ENCODE measurements around the gene MAST4.

The MAST4 gene

DNA sequence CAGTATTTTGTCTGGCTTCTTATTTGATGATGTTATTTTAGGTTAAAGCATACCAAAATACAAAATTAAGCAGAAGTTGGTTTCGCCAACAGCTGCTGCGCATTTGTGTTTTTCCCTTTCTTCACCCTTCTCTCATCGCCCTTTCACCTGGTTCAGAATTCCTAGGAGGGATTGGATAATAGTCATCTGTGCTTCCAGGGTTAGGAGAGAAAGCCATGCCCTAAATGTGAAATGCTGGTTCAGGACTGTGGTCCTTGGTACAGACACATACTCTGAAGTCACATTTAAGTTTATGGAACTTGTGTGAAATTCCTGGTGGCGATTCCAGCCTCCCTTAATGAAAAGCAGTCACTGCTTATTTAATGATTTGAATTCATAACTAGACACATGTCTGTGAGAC, 7.7 kb downstream of the MAST4 start:
- no peak for DNase-seq (ENCODE audit: low spot score)

DNA sequence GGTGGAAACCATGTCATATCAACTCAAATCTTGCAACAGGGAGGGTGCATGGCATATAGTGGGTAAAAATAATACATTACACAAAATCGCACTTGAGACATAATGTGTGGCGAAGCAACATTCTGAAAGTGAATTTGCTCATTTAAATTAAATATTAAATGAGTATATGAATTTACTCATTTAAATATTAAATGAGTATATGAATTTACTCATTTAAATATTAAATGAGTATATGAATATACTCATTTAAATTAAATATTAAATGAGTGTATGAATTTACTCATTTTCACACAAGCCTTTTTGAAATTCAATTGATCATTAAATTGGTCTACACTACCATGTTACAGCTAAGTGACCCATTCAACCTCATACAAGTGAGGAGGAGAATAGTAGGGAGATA, 10.5 kb downstream of the MAST4 start:
- no peak for DNase-seq (ENCODE audit: low spot score)

DNA sequence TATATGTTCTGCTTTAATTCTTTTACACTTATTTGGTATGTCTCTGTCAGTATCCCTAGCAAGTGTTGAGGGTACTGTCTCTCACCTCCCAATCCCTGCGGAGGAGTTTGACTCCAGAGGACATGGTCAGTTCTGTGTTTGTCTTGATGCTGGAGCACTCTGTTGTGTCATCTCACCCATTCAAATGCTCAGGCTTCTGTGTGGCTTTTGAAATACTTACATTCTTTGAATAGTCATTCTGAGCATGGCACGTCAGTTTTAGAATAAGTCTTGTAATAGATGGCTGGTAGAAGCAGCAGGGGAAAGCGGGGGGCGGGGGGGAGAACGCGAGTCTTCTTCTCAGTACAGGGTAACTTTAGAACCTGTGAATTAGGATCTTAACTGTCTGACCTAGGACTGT, 12.3 kb downstream of the MAST4 start:
- no peak for DNase-seq (ENCODE audit: low spot score)

DNA sequence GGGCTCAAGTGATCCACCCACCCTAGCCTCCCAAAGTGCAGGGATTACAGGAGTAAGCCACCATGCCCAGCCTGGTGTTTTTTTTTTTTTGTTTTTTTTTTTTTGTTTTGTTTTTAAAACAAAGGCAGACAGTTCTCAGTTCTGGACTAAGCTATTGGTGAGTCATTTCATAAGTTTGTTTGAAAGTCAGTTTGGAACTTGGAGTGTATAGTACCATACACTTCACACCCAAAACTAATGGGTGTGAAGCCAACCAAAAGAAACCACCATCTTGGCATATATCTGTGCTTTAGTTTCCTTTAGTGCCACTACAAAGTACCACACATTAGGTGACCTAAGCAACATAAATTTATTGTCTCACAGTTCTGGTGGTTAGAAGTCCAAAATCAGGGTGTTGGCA, 13.4 kb downstream of the MAST4 start:
- no peak for DNase-seq (ENCODE audit: low spot score)

DNA sequence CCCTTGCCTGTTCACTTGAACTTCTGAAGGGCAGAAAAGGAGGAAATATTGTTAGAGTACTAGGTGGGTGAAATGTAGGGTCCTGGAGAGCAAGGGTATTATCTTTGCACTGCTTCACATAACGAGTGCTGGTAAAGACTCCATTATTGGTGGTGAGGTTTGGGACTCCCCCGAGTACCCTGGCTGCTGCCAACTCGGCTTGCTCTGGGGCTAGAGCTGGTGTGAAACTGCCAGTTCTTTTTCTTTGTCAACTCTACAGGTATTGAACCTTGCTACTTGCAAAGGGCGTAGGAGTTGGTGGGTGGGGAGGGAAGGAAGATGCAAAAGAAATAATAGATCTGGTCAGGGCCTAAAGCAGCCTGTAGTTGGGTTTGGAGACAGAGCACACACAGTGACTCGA, 16.0 kb downstream of the MAST4 start:
- no peak for DNase-seq (ENCODE audit: low spot score)

DNA sequence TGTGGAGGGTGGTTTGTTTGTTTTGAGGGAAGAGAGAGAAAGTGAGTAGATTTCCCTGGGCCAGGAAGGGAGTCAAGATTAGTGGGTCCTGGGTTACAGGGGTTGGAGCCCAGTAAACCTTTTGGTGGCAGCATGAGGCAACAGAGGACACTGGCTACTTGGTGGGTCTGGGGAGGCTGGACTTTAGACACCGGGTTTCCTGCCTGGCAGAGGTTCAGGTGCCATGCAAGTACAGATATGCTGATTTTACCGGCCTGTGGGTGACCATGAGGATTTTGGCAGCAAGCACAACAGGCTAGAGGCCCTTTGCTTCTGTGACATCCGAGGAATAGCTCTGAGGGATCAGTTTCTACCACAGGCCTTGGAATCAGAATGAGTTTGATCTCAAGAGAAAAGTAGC, 18.9 kb downstream of the MAST4 start:
- no peak for DNase-seq (ENCODE audit: low spot score)

DNA sequence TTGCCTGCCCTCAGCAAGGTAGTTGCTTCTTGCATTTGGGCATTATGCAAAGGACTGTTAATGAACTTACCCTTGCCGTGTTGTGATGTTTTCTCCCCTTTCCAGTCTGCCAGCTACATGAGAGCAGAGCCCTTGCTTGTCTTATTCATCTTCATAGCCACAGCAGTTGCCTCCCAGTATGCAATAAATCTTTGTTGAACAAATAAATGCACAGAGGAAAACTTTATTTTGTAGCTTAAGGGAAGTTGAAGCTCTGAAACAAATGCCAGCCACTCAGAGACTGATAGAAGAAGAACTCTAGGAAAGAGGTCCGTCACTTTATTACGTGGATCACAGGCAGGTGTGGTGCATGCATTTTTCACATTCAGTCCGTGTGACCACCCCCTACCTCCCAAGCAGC, 19.7 kb downstream of the MAST4 start:
- DNase-seq (ENCODE audit: low spot score), result no peak

DNA sequence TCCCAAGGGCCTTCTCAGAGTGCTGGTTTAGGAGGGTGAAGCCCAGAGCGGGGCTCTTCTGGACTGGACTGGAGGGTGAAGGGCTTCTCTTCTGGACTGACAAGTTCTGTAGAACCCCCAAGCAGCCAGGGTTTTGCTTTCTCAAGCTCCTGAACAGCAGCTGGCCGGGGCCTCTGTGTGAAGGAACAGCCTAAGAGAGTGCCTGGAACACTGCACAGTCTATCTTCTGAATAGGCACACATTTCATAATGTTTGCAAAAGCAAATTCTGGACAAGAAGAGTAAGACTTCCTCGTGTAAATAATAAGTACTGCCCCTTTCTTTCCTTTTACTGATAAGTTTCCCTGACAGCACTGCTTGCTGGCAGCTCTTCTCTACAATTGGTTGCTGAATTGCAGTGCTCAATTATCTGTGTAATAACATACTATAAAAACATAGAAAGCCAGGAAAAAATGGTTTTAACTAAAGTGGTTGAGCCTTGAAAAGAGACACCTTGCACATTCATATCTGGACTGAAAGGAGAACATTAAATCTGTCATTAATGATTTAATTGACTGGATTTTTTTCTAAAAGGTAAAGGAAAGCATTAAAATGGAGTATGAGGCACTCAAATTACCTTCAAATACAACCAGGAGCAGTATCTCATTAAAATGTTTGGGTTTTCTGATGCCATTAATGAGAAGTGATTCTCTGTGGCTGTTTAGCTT, 20.5 kb downstream of the MAST4 start:
- no peak for DNase-seq (ENCODE audit: low spot score)

DNA sequence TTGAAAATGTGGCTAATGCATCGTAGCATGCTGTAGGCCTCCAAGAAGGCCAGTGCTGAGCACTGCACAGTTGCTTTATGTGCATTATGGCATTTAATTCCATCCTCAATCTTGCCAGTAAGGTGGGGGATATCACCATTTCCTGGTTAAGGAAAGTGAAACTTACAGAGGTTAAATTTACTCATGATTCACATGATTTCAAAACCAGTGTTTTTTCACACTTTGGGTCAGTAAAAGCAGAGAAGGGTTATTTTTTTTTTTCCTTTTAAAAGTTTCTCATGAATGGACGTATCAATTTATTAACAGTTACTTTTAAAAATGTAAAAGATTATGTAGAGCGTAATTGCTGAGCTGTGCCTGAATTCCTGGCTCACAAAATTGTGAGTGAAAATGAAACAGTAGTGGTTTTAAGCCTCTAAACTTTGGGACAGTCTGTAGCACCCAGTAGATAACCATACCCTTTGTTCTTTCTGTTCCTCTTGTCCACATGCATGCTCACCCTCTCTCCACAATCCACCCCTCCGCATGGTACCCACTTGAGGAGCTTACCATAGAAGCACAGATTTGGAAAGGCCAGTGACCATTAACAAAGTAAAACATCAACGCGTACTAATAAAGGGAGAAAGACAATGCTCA, 21.2 kb downstream of the MAST4 start:
- no peak for DNase-seq (ENCODE audit: low spot score)

DNA sequence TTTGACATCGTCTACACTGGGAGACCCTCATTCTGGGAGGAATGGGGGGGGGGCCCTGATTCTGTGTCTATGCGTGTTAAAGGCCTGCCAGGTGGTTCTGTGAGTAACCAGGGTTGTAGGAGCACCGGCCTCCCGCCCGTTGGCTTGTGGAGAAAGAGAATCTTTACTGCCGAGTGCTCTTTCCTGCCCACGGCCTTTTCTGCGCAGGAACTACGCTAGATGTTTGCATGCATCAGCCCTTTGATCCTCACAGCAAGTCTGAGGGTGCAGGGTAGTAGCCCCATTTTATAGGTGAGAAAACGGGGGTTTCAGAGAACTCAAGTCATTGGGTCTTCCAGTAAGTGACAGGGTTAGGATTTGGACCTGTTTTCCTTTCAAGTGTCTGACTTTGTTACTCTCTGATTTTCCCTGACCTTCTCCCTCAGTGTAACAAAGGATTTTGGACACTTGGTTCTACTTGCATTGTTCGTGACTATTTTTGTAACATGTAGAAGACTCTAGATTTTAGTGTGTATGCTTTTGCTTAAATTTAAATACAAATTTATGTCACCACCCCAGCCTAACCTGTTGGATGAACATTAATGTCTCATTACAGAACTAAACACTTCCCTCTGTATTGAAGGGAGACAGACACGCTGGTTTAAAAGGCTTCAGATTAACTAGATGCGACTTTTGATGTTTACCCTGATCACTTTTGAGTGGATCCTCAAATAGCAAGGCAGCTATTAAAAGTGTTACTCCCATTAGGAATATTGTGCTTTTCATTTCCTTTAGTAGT, 22.0 kb downstream of the MAST4 start:
- DNase-seq (ENCODE audit: low spot score), result no peak

DNA sequence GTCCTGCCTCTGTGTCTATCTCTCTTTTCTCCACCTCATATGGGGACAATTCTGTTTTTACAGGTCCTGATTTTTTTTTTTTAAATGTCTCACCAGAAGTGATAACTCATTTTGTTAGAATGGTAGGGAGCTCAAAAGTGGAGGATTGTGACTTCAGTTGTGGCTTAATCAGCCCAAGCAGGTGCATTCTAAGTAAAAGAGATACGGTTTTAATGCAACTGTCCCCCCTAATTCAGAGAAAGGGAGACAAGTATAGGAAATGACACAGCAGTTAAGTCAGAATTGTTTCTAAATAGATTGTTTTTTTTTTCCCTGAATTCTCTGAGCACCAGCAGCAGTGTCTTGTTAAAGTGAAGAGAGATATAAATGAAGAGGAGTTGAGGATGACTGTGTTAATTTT, 24.5 kb downstream of the MAST4 start:
- no peak for DNase-seq (ENCODE audit: low spot score)

DNA sequence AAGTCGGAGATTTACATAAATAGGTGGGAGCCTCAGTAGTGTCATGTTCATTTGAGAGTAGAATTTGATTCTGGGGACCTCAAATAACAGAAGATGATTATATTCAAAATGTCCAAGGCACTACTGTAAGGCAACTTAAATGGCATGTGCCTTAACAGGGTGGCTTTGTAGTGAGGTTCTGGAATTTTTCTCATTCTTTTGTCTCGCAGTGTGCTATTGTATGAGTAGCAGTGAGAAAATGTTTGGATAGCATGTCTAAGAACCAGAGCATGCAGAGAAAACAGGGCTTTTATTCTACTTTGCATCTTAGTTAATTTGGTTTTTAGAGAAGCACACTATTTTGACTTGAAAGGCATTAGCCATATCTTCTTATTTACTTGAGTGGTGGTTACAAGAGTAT, 25.0 kb downstream of the MAST4 start:
- DNase-seq (ENCODE audit: low spot score), result no peak

DNA sequence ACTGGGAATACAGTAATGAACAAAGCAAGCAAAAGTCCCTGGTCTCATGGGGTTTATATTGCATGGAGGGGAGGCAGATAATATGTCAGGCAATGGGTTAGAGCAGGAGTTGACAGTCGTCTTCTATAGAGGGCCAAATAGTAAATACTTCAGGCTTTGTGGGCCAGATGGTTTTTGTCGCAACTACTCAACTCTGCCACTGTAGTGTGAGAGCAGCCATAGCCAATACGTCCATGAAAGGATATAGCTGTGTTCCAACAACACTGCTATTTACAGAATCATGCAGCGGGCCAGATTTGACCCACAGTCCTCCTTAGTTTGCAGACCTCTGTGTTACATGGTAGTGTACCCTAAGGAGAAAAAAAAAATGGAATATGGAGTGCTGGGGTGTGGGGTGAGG, 25.5 kb downstream of the MAST4 start:
- no peak for DNase-seq (ENCODE audit: low spot score)

DNA sequence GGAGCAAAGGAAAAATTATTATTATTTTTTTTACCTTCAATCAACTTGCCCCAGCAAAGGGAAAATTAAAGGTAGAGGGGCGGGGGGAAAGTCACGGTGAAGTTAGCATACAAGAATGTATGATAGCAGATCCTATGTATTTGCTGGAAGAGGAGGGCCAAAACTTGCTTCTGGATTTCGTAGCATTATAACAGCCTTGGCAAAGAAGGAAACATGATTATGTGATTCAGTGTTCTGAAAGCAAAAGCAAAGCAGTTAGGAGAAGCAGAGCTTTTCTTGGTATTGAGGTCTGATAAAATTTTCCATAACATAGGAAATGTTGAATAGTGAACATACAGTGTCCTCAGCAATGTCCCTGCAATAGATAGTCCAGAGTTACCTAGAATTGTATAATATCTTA, 32.4 kb downstream of the MAST4 start:
- DNase-seq (ENCODE audit: low spot score), result no peak

DNA sequence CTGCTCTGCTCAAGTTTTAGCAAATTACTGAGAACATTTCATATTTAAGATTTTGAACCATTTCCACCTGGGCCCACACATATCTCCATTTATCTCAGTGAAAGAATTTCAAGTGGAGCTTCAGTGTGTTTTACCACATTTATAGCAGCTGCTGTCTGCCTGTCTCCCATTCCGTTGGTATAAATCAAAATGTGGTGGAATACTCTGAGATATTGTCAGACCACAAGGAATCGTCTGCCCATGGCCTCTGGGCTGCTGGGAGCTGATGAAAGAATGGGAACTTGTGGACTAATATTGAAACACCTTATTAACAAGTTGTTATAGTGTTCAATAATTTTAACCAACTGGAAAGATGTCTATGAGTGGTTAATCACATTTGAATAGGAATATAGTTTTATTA, 33.3 kb downstream of the MAST4 start:
- DNase-seq (ENCODE audit: low spot score), result no peak

DNA sequence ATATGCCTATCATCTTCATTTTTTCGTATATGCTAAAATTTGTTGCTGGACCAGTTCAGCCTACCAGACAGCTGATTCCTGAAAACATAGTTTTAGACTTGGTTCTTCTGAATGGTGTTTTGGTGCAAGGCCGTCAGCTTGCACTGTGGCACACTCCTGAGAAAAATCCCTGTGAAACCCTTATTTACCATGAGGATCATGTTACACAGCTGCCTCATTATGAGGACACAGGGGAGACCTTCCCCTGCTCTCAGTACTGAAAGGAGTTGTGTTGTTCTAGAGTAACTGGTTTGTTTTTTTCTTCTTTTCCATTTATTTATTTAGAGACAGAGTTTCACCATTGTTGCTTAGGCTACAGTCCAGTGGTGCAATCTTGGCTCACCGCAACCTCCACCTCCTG, 37.6 kb downstream of the MAST4 start:
- no peak for DNase-seq (ENCODE audit: low spot score)

DNA sequence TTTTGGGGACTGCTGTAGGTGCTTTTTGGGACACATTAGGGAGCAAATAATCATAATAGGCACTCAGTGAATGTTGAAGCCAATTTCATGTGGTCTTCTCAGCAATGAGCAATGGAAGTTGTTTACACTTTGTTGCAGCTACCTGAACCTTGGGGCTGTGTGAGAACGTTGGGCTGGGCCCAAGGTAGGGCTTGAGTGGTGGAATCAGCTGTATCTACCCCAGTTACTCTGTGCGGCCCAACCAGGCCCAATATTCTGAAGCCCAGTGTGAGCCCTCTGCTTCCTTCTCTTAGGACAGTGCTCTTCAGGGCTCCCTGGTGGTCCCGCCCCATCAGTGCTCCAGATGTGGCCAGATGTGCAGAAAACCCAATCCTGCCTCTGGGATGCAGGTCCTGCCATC, 38.4 kb downstream of the MAST4 start:
- DNase-seq (ENCODE audit: low spot score), result no peak

DNA sequence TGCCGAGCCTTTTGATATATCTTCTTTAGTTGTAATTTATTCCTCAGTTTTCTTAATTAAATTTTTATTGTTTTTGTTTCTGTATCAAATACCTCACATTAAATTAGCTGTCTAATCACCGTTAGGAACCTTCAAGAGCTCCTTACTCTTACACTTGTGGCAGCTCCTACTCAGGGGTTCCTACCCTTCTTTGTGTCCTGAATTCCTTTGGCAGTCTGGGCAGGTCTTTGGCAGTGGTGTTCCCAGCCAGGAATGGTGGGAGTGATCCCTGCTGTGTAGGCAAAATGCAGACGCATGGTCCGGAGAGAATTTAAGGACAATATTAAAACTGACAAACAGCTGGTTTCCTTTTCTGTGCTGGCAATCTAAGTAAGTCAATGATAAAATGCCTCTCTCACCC, 41.8 kb downstream of the MAST4 start:
- no peak for DNase-seq (ENCODE audit: low spot score)

DNA sequence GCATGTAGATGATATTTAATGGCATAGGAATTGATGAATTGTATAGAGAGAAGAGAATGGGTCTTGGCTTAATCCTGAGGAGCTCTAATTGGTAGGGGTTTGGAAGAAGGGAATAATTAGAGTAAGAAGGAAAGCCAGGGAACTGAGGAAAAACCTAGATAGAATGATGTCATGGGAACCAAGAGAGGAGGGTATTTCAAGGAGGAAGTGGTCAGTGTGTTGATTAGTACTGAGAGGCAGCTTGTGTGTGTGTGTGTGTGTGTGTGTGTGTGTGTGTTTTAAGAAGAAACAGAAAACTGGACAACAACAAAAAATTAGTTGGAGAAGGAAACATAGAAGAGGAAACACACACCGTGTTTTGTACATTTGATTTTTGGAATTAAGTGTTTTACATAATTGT, 42.8 kb downstream of the MAST4 start:
- DNase-seq (ENCODE audit: low spot score), result no peak

DNA sequence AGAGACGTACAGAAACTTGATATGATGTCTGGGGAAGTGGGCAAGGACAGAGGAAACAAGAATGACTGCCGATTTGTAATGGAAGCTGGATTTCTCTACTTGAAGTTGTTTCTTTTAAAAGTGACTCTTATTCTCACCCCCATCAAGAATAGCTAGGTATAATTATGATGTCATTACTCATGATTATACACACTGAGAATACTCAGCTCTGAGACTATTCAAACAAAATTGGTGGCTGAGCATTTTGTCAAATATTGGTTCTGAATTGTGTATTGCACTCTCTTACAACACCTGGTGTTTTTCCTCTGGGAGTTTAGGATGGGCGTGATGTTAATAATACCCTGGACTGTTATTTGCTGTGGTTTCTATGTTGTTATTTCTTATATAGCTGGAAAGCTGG, 46.3 kb downstream of the MAST4 start:
- DNase-seq (ENCODE audit: low spot score), result no peak

DNA sequence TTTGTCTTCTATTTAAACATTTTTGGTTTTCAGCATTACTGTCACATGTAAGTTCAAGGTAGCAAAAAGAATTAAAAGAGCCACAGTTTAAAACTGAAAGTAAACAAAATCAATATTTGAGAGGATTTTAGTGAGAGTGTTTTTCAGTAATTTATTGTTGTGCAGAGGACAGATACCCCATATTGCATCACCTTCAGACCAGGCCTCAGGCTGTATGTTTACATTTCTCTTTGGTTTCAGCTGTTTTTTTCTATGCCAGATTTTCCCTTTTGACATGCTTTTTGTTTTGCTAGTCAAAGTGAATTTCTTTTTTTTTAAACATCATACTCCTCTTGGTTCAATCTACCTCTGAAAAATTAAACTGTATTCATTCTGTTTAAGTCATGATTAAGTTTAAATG, 47.2 kb downstream of the MAST4 start:
- DNase-seq (ENCODE audit: low spot score), result no peak

DNA sequence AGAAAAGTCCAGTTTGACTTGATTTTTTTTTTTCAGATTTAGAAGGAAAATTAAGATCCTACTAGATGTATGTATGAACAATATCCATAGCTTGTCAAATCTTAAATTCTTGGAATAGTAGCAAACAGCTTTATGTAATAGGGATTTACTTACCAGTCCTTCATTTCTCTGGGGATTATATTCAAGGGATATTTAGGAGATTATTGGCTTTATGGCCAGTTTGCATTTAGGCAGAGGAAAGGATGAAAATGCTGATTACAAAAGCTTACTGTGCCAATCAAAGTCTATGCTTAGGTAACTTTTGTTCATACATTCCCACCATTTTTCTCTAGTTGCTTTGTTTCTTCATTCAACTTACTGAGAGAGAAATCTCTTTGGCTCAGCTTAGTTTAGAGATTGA, 47.9 kb downstream of the MAST4 start:
- DNase-seq (ENCODE audit: low spot score), result no peak

DNA sequence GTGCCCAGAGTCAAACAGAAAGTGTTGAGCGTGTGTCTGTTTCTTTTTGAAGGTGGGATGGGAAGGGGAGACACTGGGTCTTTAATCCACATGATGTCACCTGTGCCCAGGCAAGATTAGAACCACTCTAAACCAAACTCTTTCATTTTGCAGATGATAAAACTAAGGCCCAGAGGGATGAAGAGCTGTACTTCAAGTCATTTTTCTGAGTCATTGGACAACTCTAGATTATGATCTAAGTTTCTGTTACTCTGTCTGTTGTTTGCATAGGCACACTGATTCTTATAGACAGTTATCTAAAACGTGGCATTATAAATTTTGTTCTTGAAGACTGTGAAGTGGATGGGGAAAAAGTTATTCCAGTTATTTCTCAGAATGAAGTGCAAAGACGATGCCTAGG, 48.8 kb downstream of the MAST4 start:
- no peak for DNase-seq (ENCODE audit: low spot score)

DNA sequence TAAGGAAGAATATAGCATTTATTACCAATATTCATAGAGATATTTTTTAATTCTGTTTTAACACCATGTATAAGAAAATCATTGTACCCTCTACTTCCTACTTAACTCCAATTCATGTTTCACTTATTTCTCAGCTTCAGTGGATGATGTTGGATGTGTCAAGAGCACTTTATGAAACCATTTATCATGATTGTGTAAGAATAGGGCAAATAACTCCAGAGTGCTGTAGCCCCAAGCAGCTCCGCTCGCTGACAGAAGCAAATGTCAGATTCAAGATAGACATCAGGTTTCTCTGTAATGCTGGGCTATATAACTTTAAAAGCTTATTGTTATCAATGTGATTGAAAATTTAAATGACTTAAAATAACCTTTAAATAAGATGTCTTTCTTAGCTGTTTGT, 50.4 kb downstream of the MAST4 start:
- no peak for DNase-seq (ENCODE audit: low spot score)
